ENCODE data around the gene SESN1. TPM values are rescaled to one million over a fixed set of nuclear protein-coding genes. Genes with fewer than 3 reads are reported as not detected.

The SESN1 gene
- total RNA-seq, 1 donor from 2014 or later = 27.3 TPM

DNA sequence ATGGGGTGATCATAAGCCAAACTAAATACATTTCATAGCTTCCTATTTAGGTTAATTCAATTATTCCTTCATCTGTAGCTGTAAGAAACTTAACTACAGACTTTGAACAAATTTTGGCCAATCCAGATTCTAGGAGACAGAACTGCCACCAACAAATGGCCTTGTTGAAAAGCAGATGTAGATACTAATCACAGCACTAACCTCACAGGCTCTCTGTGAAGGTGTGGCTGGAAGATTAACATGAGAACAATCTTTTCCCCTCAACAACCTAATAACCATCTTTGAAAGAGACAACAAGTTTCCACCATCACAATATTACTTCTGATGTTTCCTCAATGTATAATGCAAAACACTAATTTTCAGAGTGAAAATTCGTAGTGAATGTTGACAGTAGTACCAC lies 87.8 kb downstream of the SESN1 start:
- H3K79me2 ChIP-seq (ENCODE audit: insufficient read depth, low read length) = peaks cover 49% of the 10 kb centered on the region
- peak overlapping the region; percentile 87 for H3K4me2 ChIP-seq (ENCODE audit: low read length)
- Mint-ChIP-seq H3K9me3 (ENCODE audit: unreplicated experiment) (no peaks in the 10 kb centered on the region), H3K27ac (ENCODE audit: unreplicated experiment) (no peak overlapping the region), H3K4me3 (ENCODE audit: unreplicated experiment) (peak overlapping the region; percentile 99), H3K4me1 (ENCODE audit: low read depth, unreplicated experiment) (peaks cover 21% of the 10 kb centered on the region), H3K36me3 (ENCODE audit: low read depth, unreplicated experiment) (peaks cover 2% of the 10 kb centered on the region), H3K27me3 (ENCODE audit: low read depth, unreplicated experiment) (no peaks in the 10 kb centered on the region)
- no peaks in the 10 kb centered on the region for H3K9me3 ChIP-seq (ENCODE audit: insufficient read depth, low read depth, low read length)
- DNase-seq (ENCODE audit: low read depth) (no peak), FAIRE-seq (no peak)
- no peak overlapping the region for H3K9ac ChIP-seq (ENCODE audit: low read length)
- H4K20me1 ChIP-seq (ENCODE audit: insufficient read depth, low read length) = peaks cover 30% of the 10 kb centered on the region
- H3K4me3 ChIP-seq (ENCODE audit: insufficient read depth, low read depth, low read length) = no peak overlapping the region
- no peaks in the 10 kb centered on the region for H3K27me3 ChIP-seq (ENCODE audit: insufficient read depth, low read length)
- peaks cover 3% of the 10 kb centered on the region for H3K4me1 ChIP-seq (ENCODE audit: insufficient read depth, low read length)
- no peak overlapping the region for H3K27ac ChIP-seq (ENCODE audit: low read depth, low read length)
- TF ChIP-seq, protein P1, sequence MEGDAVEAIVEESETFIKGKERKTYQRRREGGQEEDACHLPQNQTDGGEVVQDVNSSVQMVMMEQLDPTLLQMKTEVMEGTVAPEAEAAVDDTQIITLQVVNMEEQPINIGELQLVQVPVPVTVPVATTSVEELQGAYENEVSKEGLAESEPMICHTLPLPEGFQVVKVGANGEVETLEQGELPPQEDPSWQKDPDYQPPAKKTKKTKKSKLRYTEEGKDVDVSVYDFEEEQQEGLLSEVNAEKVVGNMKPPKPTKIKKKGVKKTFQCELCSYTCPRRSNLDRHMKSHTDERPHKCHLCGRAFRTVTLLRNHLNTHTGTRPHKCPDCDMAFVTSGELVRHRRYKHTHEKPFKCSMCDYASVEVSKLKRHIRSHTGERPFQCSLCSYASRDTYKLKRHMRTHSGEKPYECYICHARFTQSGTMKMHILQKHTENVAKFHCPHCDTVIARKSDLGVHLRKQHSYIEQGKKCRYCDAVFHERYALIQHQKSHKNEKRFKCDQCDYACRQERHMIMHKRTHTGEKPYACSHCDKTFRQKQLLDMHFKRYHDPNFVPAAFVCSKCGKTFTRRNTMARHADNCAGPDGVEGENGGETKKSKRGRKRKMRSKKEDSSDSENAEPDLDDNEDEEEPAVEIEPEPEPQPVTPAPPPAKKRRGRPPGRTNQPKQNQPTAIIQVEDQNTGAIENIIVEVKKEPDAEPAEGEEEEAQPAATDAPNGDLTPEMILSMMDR (IDR thresholded peaks at IDR 0.05; ENCODE audit: insufficient read depth, low read depth, low read length) = no peak
- no peak for TF ChIP-seq EZH2 (IDR thresholded peaks at IDR 0.05; ENCODE audit: insufficient read depth, low read length)
- no peak overlapping the region for H2AFZ ChIP-seq (ENCODE audit: low read depth, low read length)
- H3K36me3 ChIP-seq (ENCODE audit: insufficient read depth, low read length) = no peaks in the 10 kb centered on the region

DNA sequence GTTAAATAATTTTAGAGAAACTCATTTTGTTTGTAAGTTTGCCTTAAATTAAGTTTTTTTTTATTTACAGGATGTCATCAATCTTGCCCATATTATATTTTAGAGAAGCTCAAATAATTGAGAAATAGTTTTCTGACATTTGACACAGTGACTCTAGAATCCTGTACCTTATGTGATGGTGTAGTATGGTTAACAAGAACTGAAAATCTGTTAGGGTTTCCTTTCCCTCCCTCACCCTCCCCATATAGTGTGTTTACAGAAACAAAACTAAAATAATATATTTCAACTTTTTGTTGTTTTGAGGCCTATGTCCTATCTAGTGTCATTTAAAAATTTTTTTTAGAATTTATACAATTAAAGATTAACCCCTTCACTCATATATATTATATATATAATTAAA lies 91.8 kb downstream of the SESN1 start:
- H2AFZ ChIP-seq (ENCODE audit: low read depth, low read length) = no peak overlapping the region
- no peaks in the 10 kb centered on the region for H3K27me3 Mint-ChIP-seq (ENCODE audit: low read depth, unreplicated experiment)
- no peak overlapping the region for H3K9ac ChIP-seq (ENCODE audit: low read length)
- H3K27ac Mint-ChIP-seq (ENCODE audit: unreplicated experiment) = no peak overlapping the region
- H3K4me3 Mint-ChIP-seq (ENCODE audit: unreplicated experiment) = no peak overlapping the region
- peaks cover 2% of the 10 kb centered on the region for H3K36me3 Mint-ChIP-seq (ENCODE audit: low read depth, unreplicated experiment)
- DNase-seq (ENCODE audit: low read depth) = no peak
- H3K36me3 ChIP-seq (ENCODE audit: insufficient read depth, low read length) = peaks cover 7% of the 10 kb centered on the region
- H3K79me2 ChIP-seq (ENCODE audit: insufficient read depth, low read length) = peaks cover 41% of the 10 kb centered on the region
- H4K20me1 ChIP-seq (ENCODE audit: insufficient read depth, low read length) = peaks cover 37% of the 10 kb centered on the region
- TF ChIP-seq, protein P1 (IDR thresholded peaks at IDR 0.05; ENCODE audit: insufficient read depth, low read depth, low read length) = no peak
- no peak for TF ChIP-seq EZH2 (IDR thresholded peaks at IDR 0.05; ENCODE audit: insufficient read depth, low read length)
- no peak overlapping the region for H3K27ac ChIP-seq (ENCODE audit: low read depth, low read length)
- no peak overlapping the region for H3K4me3 ChIP-seq (ENCODE audit: insufficient read depth, low read depth, low read length)
- H3K9me3 ChIP-seq (ENCODE audit: insufficient read depth, low read depth, low read length) = no peaks in the 10 kb centered on the region
- H3K27me3 ChIP-seq (ENCODE audit: insufficient read depth, low read length) = no peaks in the 10 kb centered on the region
- no peak for FAIRE-seq
- no peaks in the 10 kb centered on the region for H3K9me3 Mint-ChIP-seq (ENCODE audit: unreplicated experiment)
- H3K4me2 ChIP-seq (ENCODE audit: low read length) = no peak overlapping the region
- peaks cover 15% of the 10 kb centered on the region for H3K4me1 Mint-ChIP-seq (ENCODE audit: low read depth, unreplicated experiment)
- H3K4me1 ChIP-seq (ENCODE audit: insufficient read depth, low read length) = no peaks in the 10 kb centered on the region

DNA sequence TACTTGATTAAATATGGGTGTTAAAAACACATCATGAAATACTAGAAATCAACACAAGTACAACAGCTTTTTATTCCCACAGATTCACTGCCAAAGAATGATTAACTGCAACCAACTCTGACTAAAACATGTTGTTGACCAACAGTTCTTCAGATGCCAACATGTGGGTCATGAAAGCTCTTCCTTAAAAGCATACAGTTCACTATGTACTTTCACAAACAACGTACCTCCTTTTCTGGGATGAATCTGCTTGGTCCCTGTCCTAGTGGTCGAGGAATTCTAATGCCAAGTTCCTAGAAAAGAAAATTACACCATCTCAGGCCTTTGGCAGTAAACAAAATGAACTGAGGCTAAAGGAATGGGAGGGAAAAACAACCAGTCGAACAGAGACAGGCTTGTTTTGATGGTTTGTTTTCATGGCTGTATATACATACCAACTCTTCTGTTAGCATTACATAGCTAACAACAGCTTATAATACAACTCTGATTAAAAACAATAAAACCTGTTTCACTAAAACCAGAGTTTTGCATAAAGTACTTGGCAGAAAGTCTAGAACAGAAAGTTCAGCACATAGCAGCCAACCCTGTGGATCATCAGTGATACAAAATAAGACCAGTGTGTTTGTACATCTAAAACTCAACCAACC lies 92.5 kb downstream of the SESN1 start:
- Histone ChIP-seq H3K4me2 (ENCODE audit: low read length) (no peak overlapping the region), H3K9me3 (ENCODE audit: insufficient read depth, low read depth, low read length) (no peaks in the 10 kb centered on the region)

More for the DNA sequence above, 92.5 kb downstream of the SESN1 start:
- Mint-ChIP-seq H3K36me3 (ENCODE audit: low read depth, unreplicated experiment) (peaks cover 2% of the 10 kb centered on the region), H3K27me3 (ENCODE audit: low read depth, unreplicated experiment) (no peaks in the 10 kb centered on the region), H3K9me3 (ENCODE audit: unreplicated experiment) (no peaks in the 10 kb centered on the region), H3K4me3 (ENCODE audit: unreplicated experiment) (no peak overlapping the region), H3K27ac (ENCODE audit: unreplicated experiment) (no peak overlapping the region), H3K4me1 (ENCODE audit: low read depth, unreplicated experiment) (peaks cover 12% of the 10 kb centered on the region)
- FAIRE-seq (peak; percentile 81), DNase-seq (ENCODE audit: low read depth) (peak; percentile 22)
- Histone ChIP-seq H3K9ac (ENCODE audit: low read length) (no peak overlapping the region), H4K20me1 (ENCODE audit: insufficient read depth, low read length) (peaks cover 35% of the 10 kb centered on the region), H3K4me3 (ENCODE audit: insufficient read depth, low read depth, low read length) (no peak overlapping the region), H2AFZ (ENCODE audit: low read depth, low read length) (no peak overlapping the region), H3K36me3 (ENCODE audit: insufficient read depth, low read length) (peaks cover 7% of the 10 kb centered on the region), H3K4me1 (ENCODE audit: insufficient read depth, low read length) (no peaks in the 10 kb centered on the region), H3K27me3 (ENCODE audit: insufficient read depth, low read length) (no peaks in the 10 kb centered on the region), H3K79me2 (ENCODE audit: insufficient read depth, low read length) (peaks cover 37% of the 10 kb centered on the region), H3K27ac (ENCODE audit: low read depth, low read length) (no peak overlapping the region)
- TF ChIP-seq EZH2 (IDR thresholded peaks at IDR 0.05; ENCODE audit: insufficient read depth, low read length) = no peak
- TF ChIP-seq, protein P1 (IDR thresholded peaks at IDR 0.05; ENCODE audit: insufficient read depth, low read depth, low read length) = no peak

Data from astrocyte (in vitro differentiated cells and primary cell).